HepG2 (cell line): ENCODE results near the gene RAD23A. TPM values are rescaled to one million over a fixed set of nuclear protein-coding genes. Genes with fewer than 3 reads are reported as not detected.

ENCODE experiments used
- BHLHE40 ChIP-seq: IDR thresholded peaks from 2 replicates; pipeline ENCODE4 v1.6.1; 2011; ENCODE audit warnings: low read length, improper control_type of control experiment
- ERF ChIP-seq: IDR thresholded peaks from 2 replicates; pipeline ENCODE4 v1.6.1; 2018; ENCODE audit warnings: missing biosample characterization, missing genetic modification reagents
- GMEB1 ChIP-seq: sonication (generic); formaldehyde crosslinking; IDR thresholded peaks from 2 replicates; pipeline ENCODE4 v1.5.1; 2020; ENCODE audit warnings: missing genetic modification reagents, mild to moderate bottlenecking, borderline replicate concordance
- GPN1 ChIP-seq: sonication (generic); formaldehyde crosslinking; IDR thresholded peaks from 2 replicates; pipeline ENCODE4 v1.5.1; 2020; ENCODE audit warnings: missing genetic modification reagents, borderline replicate concordance
- HDAC6 ChIP-seq: fragments of 200-600 bp; sonication (generic); IDR thresholded peaks from 2 replicates; pipeline ENCODE4 v1.7.0; 2017; ENCODE audit warnings: mild to moderate bottlenecking, antibody characterized with exemption, low read length, low read depth
- HOXA9 ChIP-seq: sonication (generic); formaldehyde crosslinking; IDR thresholded peaks from 2 replicates; pipeline ENCODE4 v1.8.1; 2022; ENCODE audit warnings: missing genetic modification reagents, mild to moderate bottlenecking, moderate library complexity, borderline replicate concordance
- KDM2A ChIP-seq: sonication (generic); formaldehyde crosslinking; IDR thresholded peaks from 2 replicates; pipeline ENCODE4 v1.4.0; 2020; ENCODE audit warnings: low read depth, missing genetic modification reagents, borderline replicate concordance
- KDM5B ChIP-seq: sonication (generic); formaldehyde crosslinking; IDR thresholded peaks from 2 replicates; pipeline ENCODE4 v1.4.0; 2020; ENCODE audit warnings: missing genetic modification reagents, mild to moderate bottlenecking, borderline replicate concordance
- MAZ ChIP-seq, 2 experiments: sonication (generic) in 1 of 2; formaldehyde crosslinking in 1 of 2; IDR thresholded peaks; 2 replicates each; pipeline versions ENCODE4 v1.5.0 to v1.6.1; 2012 to 2020; ENCODE audit warnings: low read depth in 2 of 2, mild to moderate bottlenecking in 2 of 2, borderline replicate concordance in 1 of 2, improper control_type of control experiment in 1 of 2, low read length in 1 of 2, missing genetic modification reagents in 1 of 2, moderate library complexity in 1 of 2
- MED1 ChIP-seq: sonication (generic); formaldehyde crosslinking; IDR thresholded peaks from 2 replicates; pipeline ENCODE4 v1.4.0; 2020; ENCODE audit warnings: missing genetic modification reagents
- MYC ChIP-seq: sonication (generic); formaldehyde crosslinking; IDR thresholded peaks from 2 replicates; pipeline ENCODE4 v1.9.0; 2021; ENCODE audit warnings: missing genetic modification reagents, borderline replicate concordance
- MYPOP ChIP-seq: sonication (generic); formaldehyde crosslinking; IDR thresholded peaks from 2 replicates; pipeline ENCODE4 v1.8.1; 2023; ENCODE audit warnings: mild to moderate bottlenecking, moderate library complexity, missing genetic modification reagents
- NRL ChIP-seq: sonication (generic); formaldehyde crosslinking; IDR thresholded peaks from 2 replicates; pipeline ENCODE4 v1.5.0; 2020; ENCODE audit warnings: missing genetic modification reagents, mild to moderate bottlenecking, moderate library complexity, borderline replicate concordance
- PHF8 ChIP-seq: sonication (generic); formaldehyde crosslinking; IDR thresholded peaks from 2 replicates; pipeline ENCODE4 v1.5.0; 2020; ENCODE audit warnings: missing genetic modification reagents
- RAD21 ChIP-seq: fragments of 450-650 bp; formaldehyde crosslinking; IDR thresholded peaks from 2 replicates; pipeline ENCODE4 v1.5.0; 2020; ENCODE audit warnings: mild to moderate bottlenecking
- ZBTB38 ChIP-seq: sonication (generic); formaldehyde crosslinking; IDR thresholded peaks from 2 replicates; pipeline ENCODE4 v1.5.1; 2020; ENCODE audit warnings: mild to moderate bottlenecking, missing genetic modification reagents
- ZBTB46 ChIP-seq: sonication (generic); formaldehyde crosslinking; IDR thresholded peaks from 2 replicates; pipeline ENCODE4 v1.4.0; 2020; ENCODE audit warnings: mild to moderate bottlenecking, missing genetic modification reagents, borderline replicate concordance
- ZFX ChIP-seq: sonication (generic); formaldehyde crosslinking; IDR thresholded peaks from 2 replicates; pipeline ENCODE4 v1.4.0; 2020; ENCODE audit warnings: mild to moderate bottlenecking, low read depth, missing genetic modification reagents, moderate library complexity
- ZKSCAN8 ChIP-seq: IDR thresholded peaks from 2 replicates; pipeline ENCODE4 v1.6.1; 2016; ENCODE audit warnings: borderline replicate concordance, missing genetic modification reagents, missing compliant biosample characterization
- ZNF598 ChIP-seq: sonication (generic); formaldehyde crosslinking; IDR thresholded peaks from 2 replicates; pipeline ENCODE4 v1.5.1; 2020; ENCODE audit warnings: mild to moderate bottlenecking, missing genetic modification reagents, borderline replicate concordance
- ZNF713 ChIP-seq: sonication (generic); formaldehyde crosslinking; IDR thresholded peaks from 2 replicates; pipeline ENCODE4 v1.4.0; 2020; ENCODE audit warnings: mild to moderate bottlenecking, missing genetic modification reagents
- ZNF747 ChIP-seq: sonication (generic); formaldehyde crosslinking; IDR thresholded peaks from 2 replicates; pipeline ENCODE4 v1.8.1; 2023; ENCODE audit warnings: missing genetic modification reagents, mild to moderate bottlenecking, borderline replicate concordance
- ZNF777 ChIP-seq: sonication (generic); formaldehyde crosslinking; IDR thresholded peaks from 2 replicates; pipeline ENCODE4 v1.4.0; 2020; ENCODE audit warnings: missing genetic modification reagents
- ZSCAN21 ChIP-seq: sonication (generic); formaldehyde crosslinking; IDR thresholded peaks from 2 replicates; pipeline ENCODE4 v1.8.0; 2022; ENCODE audit warnings: mild to moderate bottlenecking, missing genetic modification reagents, moderate library complexity, borderline replicate concordance
- ZSCAN25 ChIP-seq: sonication (generic); formaldehyde crosslinking; IDR thresholded peaks from 2 replicates; pipeline ENCODE4 v1.8.0; 2022; ENCODE audit warnings: mild to moderate bottlenecking, missing genetic modification reagents
- ZSCAN29 ChIP-seq: sonication (generic); formaldehyde crosslinking; conservative IDR thresholded peaks from 2 replicates; pipeline ENCODE4 v1.4.0; 2020; ENCODE audit warnings: mild to moderate bottlenecking, missing genetic modification reagents
- polyA plus RNA-seq, 8 experiments: library from polyadenylated mRNA; depleted of rRNA in 3 of 8; stranded (reverse) in 7 of 8; unstranded in 1 of 8; fragments of >200 nt; fragmentation: Illumina TruSeq in 4 of 8; extraction: Trizol in 4 of 8; gene quantifications; 2 replicates each; pipeline versions ENCODE4 v1.2.1 to v1.2.3, GENCODE V29; 2011 to 2016; ENCODE audit warnings: low read depth in 4 of 8, missing spikeins in 1 of 8, mixed read lengths in 1 of 8; ENCODE audit not compliant: insufficient read depth in 1 of 8
- total RNA-seq, 5 experiments: library from RNA; depleted of rRNA; stranded (reverse); fragments of >200 nt; fragmentation: Illumina TruSeq; extraction: Trizol; gene quantifications; 2 replicates each; pipeline ENCODE4 v1.2.3, GENCODE V29; 2016; ENCODE audit warnings: low read depth in 1 of 5

The RAD23A gene
- total and polyA plus RNA-seq, 2 of the 13 experiments (the other 11 are each of a cell fraction or from before 2014, with no cell fraction given), result 42.5 to 54.2 TPM

GRCh38 chr19:12996406-12997094 lies 50.9 kb downstream of the RAD23A start (continued):
- TF ChIP-seq ZNF598 (CRISPR knock-in tag), result peak; percentile 86; the same call in 1 of the 2 replicates
- TF ChIP-seq MYPOP (CRISPR knock-in tag), result peak; percentile 98
- TF ChIP-seq BHLHE40, result no peak
- no peak for TF ChIP-seq HOXA9 (CRISPR knock-in tag)
- TF ChIP-seq ZNF777 (CRISPR knock-in tag), result peak; percentile 99
- TF ChIP-seq ZFX (CRISPR knock-in tag), result peak; percentile 71
- peak; percentile 92 for TF ChIP-seq ZSCAN25 (CRISPR knock-in tag)
- TF ChIP-seq MAZ (IDR thresholded peaks at IDR 0.05; ENCODE audit: borderline replicate concordance, low read depth, low read length), result no peak
- TF ChIP-seq MAZ (CRISPR knock-in tag; IDR thresholded peaks at IDR 0.05; ENCODE audit: low read depth), result peak; percentile 53
- TF ChIP-seq ZNF747, result no peak
- TF ChIP-seq PHF8 (CRISPR knock-in tag), result peak; percentile 66
- no peak for TF ChIP-seq ERF
- TF ChIP-seq NRL (CRISPR knock-in tag), result peak; percentile 57; the same call in 1 of the 2 replicates
- 0 out of 2 replicates have a peak, but pooled peaks have one; percentile 10 for TF ChIP-seq ZNF713 (CRISPR knock-in tag)
- peak; percentile 30; the same call in 1 of the 2 replicates for TF ChIP-seq KDM5B (CRISPR knock-in tag)
- no peak for TF ChIP-seq MED1 (CRISPR knock-in tag)
- TF ChIP-seq ZSCAN21 (CRISPR knock-in tag), result peak; percentile 46; the same call in 1 of the 2 replicates
- peak; percentile 58 for TF ChIP-seq GMEB1 (CRISPR knock-in tag)
- peak; percentile 74 for TF ChIP-seq ZBTB38
- TF ChIP-seq KDM2A (CRISPR knock-in tag), result peak; percentile 46; the same call in 1 of the 2 replicates
- TF ChIP-seq ZSCAN29, result 0 out of 2 replicates have a peak, but pooled peaks have one; percentile 49
- no peak for TF ChIP-seq ZKSCAN8
- TF ChIP-seq GPN1 (CRISPR knock-in tag), result no peak
- TF ChIP-seq RAD21 (CRISPR knock-in tag), result peak; percentile 73
- no peak for TF ChIP-seq HDAC6
- TF ChIP-seq ZBTB46 (CRISPR knock-in tag), result peak; percentile 30; the same call in 1 of the 2 replicates
- peak; percentile 59; the same call in 1 of the 2 replicates for TF ChIP-seq MYC (CRISPR knock-in tag)
